ENCODE data around the gene KCNQ5. TPM values are rescaled to one million over a fixed set of nuclear protein-coding genes. Genes with fewer than 3 reads are reported as not detected.

Gene KCNQ5
- total RNA-seq, 2 donors from 2014 or later: 0.67 TPM; not detected in 1

- no peaks in the 10 kb centered on the region for H3K36me3 ChIP-seq
- no peak overlapping the region for H3K27ac ChIP-seq
- TF ChIP-seq CTCF (IDR thresholded peaks at IDR 0.05): no peak
- no peaks in the 10 kb centered on the region for H3K27me3 ChIP-seq
- no peak for DNase-seq (ENCODE audit: low spot score)
- no peaks in the 10 kb centered on the region for H3K9me3 ChIP-seq
- H3K4me3 ChIP-seq: no peak overlapping the region
- no peaks in the 10 kb centered on the region for H3K4me1 ChIP-seq
These were observed 170.8 kb downstream of the KCNQ5 start for GRCh38 chr6:72792692-72793091.

GRCh38 chr6:72793641-72794395 lies 172.0 kb downstream of the KCNQ5 start:
- TF ChIP-seq CTCF (IDR thresholded peaks at IDR 0.05): no peak
- Histone ChIP-seq H3K27me3 (no peaks in the 10 kb centered on the region), H3K4me1 (no peaks in the 10 kb centered on the region), H3K9me3 (no peaks in the 10 kb centered on the region), H3K4me3 (no peak overlapping the region), H3K36me3 (no peaks in the 10 kb centered on the region), H3K27ac (no peak overlapping the region)
- DNase-seq (ENCODE audit: low spot score): no peak

- Histone ChIP-seq H3K4me1 (no peaks in the 10 kb centered on the region), H3K9me3 (no peaks in the 10 kb centered on the region), H3K36me3 (no peaks in the 10 kb centered on the region), H3K27ac (no peak overlapping the region), H3K4me3 (no peak overlapping the region), H3K27me3 (no peaks in the 10 kb centered on the region)
- no peak for DNase-seq (ENCODE audit: low spot score)
- no peak for TF ChIP-seq CTCF (IDR thresholded peaks at IDR 0.05)
These were observed 176.3 kb downstream of the KCNQ5 start for GRCh38 chr6:72798196-72798595.

- TF ChIP-seq CTCF (IDR thresholded peaks at IDR 0.05): no peak
- Histone ChIP-seq H3K27ac (no peak overlapping the region), H3K36me3 (no peaks in the 10 kb centered on the region), H3K4me3 (no peak overlapping the region), H3K27me3 (no peaks in the 10 kb centered on the region), H3K9me3 (no peaks in the 10 kb centered on the region), H3K4me1 (no peaks in the 10 kb centered on the region)
- no peak for DNase-seq (ENCODE audit: low spot score)
These were observed 188.0 kb downstream of the KCNQ5 start for GRCh38 chr6:72809746-72810379.

- DNase-seq (ENCODE audit: low spot score): no peak
- Histone ChIP-seq H3K4me3 (no peak overlapping the region), H3K36me3 (no peaks in the 10 kb centered on the region), H3K9me3 (no peaks in the 10 kb centered on the region), H3K4me1 (no peaks in the 10 kb centered on the region), H3K27ac (no peak overlapping the region), H3K27me3 (no peaks in the 10 kb centered on the region)
- no peak for TF ChIP-seq CTCF (IDR thresholded peaks at IDR 0.05)
These were observed 188.9 kb downstream of the KCNQ5 start for GRCh38 chr6:72810571-72811280.
